NCI-H2029 treated with DMSO at 0.1 percent for 48 hours (cell line): ENCODE measurements around the gene GMDS.

ENCODE experiments used
- DNase-seq: peaks from one replicate; lab custom pipeline; 2025; lab: John Stamatoyannopoulos, UW

The GMDS gene

GRCh38 chr6:2099870-2100269 is 145.5 kb downstream of the GMDS start:
- DNase-seq: no peak

DNA sequence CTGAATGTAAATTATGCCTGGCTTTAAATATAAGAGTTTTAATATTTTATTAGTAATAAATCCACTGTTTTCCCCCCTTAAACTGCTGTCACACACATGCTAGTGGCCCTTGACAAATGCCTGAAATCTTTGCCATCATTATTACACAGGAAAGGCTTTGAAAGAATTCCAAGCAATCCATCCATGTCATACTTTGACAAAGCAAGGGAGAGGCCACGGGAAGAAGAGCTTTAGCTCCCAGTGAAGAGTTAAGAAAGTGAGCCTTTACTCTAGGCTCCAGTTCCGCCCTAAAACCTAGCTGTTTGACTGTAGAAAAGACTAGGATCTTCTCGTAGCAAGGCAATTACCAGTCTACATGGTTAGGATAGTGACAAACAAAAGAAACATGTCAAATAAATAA is 147.9 kb downstream of the GMDS start:
- no peak for DNase-seq

DNA sequence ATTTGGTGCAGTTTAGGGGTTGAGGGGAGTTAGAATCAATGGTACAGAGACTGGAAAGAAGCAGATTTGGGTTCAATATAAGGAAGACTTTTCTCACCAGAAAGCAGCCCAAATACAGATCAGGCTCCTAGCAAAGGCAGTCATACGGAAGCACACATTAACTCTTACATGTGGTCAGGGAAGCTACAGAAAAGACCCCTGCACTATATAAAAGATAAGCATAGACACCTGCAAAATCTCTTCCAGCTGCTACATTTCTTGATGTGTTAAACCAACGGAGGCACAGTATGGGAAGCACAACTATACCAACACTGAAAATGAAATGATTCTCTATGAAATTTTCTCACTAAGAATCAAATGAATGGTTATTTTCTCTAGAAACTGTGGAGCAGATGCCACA is 150.8 kb downstream of the GMDS start:
- DNase-seq: no peak

DNA sequence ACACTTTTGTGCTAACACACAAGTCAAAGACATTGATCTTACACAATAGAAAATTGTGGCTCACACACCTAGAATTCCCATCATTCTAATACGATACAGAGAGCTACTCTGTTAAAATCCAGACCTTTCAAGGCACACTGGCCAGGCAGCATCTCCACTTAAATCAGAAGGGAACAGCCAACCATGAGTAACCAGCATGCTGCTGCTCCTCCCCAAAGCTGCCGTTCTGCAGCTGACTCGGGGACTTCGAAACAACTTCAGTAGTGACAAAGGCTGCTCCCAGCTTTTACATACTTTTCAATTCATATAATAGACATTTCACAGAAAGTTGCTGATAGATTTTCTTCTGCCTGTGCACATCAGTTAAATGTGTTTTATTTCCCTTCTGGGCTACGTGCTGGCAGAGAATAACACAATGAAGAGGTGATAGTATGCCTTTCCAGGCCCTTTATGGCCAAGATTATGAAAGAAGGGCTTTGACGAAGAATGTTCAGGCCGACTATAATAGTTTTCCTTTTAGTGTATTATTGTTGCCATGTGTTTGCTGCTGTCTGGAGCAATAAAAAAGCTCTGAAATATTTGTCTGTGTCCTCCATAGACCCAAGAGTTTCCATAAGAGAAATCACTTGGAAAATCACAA is 159.0 kb downstream of the GMDS start:
- DNase-seq: no peak

- no peak for DNase-seq
Observed at GRCh38 chr6:2085657-2086056, 159.7 kb downstream of the GMDS start.

DNA sequence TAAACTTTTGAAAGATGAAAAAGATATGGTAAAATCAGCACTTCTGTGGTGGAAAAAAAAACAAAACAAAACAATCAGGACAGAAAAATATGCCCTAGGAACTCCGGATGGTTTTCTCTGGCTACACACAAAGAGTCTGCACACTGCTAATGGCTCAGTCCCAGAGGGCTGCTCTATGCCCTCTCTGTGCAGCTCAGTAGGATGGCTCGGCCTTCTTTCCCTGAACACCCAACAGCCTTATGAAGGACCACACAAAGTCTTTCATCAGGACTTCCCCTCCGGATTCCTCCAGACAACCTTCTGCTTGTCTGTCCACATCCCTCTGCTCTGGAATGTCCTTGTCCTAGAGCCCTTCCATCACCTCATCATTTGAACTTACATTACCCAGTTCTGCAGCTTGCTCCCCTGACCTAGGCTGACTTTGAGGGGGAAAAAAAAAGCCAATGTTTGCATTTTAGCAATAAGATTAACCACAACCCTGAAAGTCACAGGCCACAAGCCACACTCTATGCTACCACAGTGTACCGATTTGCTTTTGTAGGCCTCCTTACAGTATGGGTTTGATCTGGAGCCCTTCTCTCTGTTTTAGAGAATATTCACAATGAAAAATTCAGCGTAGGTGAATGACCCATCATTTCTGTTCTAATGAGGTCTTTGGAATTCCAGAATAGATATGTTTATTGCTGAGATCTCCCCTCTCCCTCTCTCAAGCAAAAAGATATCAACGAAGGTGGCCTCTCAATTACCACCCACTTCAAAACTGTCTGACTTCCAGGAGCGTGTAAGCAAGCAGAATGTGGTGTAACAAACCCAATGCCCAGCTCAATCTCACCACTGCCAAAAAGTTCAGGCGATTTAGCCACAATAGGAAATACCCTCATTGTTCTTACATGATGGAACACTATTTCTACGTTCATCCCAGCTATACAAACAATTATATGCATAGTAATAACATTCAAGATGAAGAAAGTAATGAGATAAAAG is 164.0 kb downstream of the GMDS start:
- no peak for DNase-seq

- no peak for DNase-seq
Observed at GRCh38 chr6:2078888-2079287, 166.5 kb downstream of the GMDS start.

- no peak for DNase-seq
Observed at GRCh38 chr6:2077826-2078225, 167.6 kb downstream of the GMDS start.

DNA sequence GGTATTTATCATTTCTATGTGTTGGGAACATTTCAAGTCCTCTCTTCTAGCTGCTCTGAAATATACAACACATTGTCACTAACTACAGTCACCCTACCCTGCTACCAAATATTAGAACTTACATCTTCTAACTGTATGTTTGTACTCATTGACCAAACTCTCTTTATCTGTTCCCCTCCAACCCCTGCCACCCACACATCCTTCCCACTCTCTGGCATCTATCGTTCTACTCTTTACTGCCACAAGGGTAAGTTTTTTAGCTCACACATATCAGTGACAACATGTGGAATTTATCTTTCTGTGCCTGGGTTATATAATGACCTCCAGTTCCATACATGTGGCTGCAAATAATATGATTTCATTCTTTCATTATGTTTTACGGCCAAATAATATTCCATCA is 171.9 kb downstream of the GMDS start:
- DNase-seq: no peak

GRCh38 chr6:2072453-2072852 is 173.0 kb downstream of the GMDS start:
- DNase-seq: no peak

- DNase-seq: no peak
Observed at GRCh38 chr6:2063547-2063946, 181.9 kb downstream of the GMDS start.

DNA sequence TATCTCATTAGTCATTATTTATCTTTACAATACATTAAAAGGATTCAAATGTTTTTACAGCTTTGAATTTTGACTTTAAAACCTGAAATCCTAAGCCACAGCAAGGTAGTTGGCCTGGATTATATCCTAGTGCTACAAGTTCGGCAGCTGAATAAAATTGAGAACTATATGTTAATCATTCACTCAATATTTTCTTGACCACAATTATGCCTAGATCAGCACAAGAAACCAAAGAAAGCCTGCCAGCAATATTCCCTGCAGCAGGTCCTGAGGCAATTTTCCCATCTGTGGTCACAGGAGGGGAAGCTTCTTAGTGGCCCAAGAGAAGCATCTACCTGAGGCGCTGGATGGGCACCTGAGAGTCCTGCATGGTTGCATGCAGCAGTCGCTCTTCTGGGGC is 183.5 kb downstream of the GMDS start:
- no peak for DNase-seq

- DNase-seq: no peak
Observed at GRCh38 chr6:2055911-2056310, 189.5 kb downstream of the GMDS start.

- DNase-seq: no peak
Observed at GRCh38 chr6:2055143-2055542, 190.3 kb downstream of the GMDS start.

DNA sequence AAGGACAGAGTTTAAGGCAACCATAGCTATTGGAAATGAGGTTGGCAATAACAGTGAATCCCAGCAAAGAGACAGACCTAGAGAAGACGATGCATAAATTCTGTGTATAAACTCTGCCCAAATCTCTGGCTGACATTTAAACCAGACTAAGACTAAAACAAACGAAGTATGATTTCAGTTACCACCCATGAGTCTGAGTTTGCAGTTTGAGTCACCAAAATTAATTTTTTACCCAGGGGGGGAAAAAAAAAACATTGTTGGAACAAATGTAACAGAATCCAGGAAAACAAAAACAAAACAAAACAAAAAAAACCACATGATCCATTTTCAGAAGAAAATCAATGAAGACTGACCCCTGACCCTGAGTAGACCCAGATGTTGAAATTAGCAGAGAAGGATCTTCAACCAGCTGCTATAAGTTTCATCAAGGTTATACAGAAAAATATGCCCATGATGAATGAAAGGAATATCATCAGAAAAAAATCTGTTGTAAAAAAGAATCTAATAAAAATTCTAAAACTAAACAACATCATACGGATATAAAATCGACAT is 190.8 kb downstream of the GMDS start:
- no peak for DNase-seq

DNA sequence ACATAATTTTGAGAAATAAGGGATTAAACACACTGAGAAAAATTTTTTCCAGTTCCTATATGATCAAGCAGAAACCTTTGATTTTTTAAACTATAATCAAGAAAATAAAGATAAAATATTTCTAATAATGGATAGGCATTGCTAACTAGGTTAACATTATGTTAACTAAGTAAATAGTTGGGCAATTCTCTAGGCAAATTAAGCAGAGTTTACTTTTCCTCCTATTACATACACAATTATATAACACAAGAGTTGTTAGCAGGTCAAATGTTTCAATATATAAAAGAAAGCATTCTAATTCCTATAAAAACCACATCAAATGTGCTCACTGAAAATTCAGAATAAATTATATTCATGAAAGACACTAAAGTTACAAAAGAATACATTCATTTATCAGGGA is 191.7 kb downstream of the GMDS start:
- no peak for DNase-seq

GRCh38 chr6:2047855-2048254 is 197.6 kb downstream of the GMDS start:
- no peak for DNase-seq

DNA sequence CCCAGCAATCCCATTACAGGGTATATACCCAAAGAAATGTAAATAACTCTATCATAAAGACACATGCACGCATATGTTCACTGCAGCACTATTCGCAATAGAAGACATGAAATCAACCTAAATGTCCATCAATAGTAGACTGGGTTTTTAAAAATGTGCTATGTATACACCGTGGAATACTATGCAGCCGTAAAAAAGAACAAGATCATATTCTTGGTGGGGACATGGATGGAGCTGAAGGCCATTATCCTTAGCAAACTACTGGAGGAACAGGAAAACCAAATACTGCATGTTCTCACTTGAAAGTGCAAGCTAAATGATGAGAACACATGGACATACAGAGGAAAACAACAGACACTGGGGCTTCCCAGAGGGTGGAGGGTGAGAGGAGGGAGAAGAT is 201.2 kb downstream of the GMDS start:
- DNase-seq: no peak

- DNase-seq: no peak
Observed at GRCh38 chr6:2042956-2043648, 202.3 kb downstream of the GMDS start.

GRCh38 chr6:2038092-2038491 is 207.3 kb downstream of the GMDS start:
- DNase-seq: no peak

DNA sequence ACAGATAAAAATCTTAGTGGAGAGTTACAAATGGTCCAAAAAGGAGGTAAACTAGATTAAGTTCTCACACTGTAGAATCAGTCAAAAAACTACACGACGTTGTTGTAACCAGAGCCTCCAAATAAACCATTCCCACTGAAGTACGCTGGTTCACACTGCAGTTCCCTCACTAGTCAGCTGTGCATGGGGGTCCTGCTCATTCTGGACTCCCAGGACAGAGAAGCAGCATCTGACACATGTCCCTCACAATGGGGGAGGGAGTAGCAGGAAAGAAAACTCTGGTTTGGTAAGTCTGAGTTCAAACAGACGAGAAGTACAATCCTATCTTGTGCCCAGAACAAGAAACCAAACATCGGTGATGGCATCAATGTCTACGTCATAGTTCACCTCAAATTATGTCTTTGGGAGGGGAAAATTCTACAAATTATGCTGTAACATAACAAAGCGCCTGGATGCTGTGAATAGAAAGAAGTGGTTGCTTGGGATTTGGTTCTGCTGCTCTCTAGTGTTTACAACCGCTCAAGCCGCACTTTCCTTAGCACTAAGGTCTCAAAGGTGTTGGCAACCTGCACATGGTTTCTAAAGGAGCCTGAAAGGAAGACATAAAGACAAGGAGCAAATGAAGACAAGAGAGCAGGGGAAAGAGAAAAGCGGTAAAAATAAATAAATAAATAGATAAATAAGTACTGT is 208.0 kb downstream of the GMDS start:
- no peak for DNase-seq

DNA sequence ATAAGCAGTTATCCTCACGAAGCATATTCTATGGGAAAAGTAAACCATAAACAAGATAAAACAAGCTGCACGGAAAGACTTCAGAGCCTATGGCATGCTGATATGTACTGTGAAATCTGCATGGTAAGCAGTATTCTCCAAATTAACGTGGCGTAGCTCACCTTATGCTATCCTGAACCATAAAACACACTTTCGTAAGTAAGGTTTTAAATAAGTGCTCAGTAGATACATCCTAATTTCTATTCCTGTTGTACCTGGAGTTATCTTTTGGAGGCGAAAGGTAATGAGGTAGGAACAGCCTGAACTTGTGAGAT is 208.7 kb downstream of the GMDS start:
- no peak for DNase-seq
